ENCODE results near the gene FASN. TPM values are rescaled to one million over a fixed set of nuclear protein-coding genes. Genes with fewer than 3 reads are reported as not detected.

Gene FASN
- 234 and 261 TPM in 2 replicates for total RNA-seq

DNA sequence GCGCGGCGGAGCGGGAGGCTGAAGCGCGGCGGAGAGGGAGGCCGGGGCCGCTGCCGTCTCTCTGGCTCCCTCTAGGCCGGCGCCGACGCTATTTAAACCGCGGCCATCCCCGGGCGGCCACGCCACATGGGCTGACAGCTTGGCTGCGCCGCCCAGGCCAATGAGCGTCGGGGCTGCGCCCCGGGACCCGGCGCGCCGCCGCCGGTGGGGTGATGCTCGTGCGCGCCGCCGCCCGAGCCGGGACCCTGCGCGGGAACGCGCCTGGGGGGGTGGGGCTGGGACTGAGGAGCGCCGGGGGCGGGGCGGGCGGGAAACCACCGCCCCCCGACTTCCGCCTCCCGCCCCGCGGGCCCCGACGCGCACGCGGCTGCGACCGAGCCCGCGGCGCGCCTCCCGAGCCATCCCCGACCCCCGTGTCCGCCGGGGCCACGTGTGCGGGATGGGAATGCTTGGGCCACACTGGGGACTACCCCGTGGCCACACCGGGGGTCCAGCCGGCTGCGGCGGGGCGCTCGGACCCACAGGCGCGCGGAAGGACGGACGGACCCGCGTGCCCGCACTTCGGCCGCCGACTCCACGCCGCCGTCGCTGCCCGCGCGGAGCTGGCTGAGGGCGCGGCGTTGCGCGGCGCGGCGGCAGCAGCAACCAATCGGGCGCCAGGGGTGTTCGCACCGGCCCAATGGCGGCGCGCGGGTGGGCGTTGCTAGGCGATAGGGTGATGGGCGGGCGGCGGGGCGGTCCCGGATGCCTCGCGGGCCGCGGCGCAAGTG, at the start of gene FASN:
Gene FASN (minus strand): TSS at position 68 of the 770 bp plus-strand sequence. CDS start 1,791 bp downstream, outside the sequence.

DNA sequence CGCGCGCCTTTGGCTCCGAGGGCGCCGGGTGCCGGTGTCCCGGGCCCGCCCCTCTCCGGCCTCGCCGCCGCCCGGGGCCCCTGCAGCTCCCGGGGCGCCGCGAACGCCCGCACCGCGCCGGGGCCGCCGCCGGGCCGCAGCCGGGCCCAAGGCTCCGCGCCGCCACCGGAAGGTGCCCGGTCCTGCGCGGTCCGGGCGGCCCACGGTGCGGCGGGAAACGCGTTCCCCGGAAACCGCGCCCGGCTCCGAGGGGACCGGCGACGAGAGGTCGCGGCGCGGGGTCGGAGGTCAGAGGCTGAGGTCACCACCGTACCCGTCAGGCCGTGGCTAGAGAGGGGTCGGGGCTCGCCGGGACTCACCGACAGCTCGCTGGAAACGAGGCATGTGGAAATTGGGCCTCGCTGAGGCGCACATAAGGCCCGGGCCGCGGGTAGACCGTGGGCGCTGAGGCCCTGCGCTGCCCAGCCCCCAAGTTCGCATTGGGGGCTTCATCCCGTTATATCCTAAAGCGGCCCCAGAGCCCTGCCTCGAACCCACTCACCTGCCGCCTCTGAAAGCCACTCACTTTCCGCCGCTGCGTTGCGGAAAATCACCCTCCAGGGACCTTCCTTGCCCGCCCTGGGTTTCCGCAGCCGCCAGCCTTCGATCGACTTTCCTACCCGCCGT, 32.3 kb downstream of the FASN start, which contains the start of gene DUS1L:
Gene DUS1L (minus strand): TSS at position 167 of the 666 bp plus-strand sequence. CDS start 745 bp downstream, outside the sequence.

DNA sequence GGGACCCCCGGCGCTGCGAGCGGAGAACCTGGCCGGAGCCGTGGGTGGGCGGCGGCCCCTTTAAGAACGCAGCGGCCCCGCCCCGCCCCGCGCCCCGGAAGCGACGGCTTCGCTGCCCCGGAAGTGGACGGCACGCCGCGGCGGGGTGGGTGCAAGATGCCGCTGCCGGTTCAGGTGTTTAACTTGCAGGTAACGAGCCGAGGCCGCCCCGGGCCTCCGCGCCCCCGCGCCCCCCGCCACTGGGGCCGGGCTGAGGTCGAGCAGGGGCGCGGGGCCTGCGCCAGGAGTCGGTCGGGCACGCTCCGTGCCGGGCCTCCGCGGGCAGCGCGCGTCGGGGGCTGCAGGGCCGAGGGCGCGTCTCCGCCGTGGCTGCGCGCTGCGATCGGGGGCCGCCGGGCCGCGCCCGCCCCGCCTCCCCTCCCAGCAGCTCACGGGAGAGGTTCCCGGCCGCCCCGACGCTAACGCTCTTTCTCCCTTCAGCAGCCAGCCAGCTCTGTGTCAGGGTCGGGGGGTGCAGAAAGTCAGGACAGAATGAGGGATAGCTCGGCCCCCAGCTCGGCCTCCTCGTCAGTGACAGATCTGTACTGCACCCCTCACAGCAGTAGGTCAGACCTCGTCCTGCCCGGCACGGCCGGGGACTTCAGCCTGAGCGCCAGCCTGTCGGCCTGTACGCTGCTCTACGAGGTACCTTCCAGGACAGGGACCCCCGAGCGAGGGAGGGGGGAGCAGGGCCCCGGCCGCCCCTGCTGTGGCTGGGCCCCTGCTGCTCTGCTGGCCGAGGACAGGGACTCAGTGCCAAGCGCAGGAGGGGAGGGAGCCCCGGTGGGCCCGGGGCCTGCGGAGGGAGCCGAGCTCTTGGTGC, 46.0 kb downstream of the FASN start, which contains the start of the genes GPS1 and RFNG:
Gene GPS1 (plus strand): TSS at position 123 of the 862 bp plus-strand sequence. CDS start 34 bp downstream, at position 157.
Gene RFNG (minus strand): TSS at position 36 of the 862 bp plus-strand sequence. CDS start 45 bp downstream, outside the sequence.

DNA sequence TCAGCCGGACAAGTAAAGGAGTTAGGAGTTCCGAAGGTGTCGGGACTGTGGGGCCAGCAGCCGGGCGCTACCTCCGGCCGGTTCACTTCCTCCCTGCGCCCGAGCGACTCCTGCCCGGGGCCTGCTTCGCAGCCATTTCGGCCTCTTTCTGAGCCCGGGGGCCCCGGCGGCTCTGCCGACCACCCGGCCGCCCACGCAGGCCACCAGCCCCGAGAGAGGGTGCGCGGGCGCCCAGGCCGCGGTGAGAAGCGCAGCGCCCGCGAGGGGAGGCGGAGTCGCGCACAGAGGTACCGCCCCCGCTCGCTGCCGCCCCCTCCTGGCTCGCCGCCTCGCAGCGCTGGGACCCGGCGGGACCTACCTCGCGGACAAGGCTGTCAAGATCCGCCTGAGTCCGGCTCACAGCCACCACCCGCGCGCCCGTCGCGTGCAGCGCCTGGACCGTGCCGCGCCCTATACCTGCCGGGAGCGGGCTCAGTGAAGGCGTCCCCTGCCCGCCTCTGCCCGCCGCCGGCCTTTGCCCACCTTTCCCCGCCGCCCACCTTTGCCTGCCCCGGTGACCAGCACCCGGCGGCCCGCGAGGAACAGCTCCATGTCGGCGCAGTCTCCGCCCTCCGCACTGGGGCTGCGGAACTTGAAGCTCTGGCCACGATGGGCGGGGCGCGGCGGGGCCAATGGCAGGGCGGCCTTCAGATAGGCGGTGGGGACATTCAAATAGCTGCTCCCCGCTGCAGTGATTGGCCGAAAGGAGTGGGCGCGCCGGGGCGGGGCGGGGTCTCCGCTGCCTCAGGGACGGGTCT, 60.7 kb downstream of the FASN start, which contains the start of gene DCXR:
Gene DCXR (minus strand): TSS at position 606 of the 797 bp plus-strand sequence. CDS start 15 bp downstream, at position 591.

DNA sequence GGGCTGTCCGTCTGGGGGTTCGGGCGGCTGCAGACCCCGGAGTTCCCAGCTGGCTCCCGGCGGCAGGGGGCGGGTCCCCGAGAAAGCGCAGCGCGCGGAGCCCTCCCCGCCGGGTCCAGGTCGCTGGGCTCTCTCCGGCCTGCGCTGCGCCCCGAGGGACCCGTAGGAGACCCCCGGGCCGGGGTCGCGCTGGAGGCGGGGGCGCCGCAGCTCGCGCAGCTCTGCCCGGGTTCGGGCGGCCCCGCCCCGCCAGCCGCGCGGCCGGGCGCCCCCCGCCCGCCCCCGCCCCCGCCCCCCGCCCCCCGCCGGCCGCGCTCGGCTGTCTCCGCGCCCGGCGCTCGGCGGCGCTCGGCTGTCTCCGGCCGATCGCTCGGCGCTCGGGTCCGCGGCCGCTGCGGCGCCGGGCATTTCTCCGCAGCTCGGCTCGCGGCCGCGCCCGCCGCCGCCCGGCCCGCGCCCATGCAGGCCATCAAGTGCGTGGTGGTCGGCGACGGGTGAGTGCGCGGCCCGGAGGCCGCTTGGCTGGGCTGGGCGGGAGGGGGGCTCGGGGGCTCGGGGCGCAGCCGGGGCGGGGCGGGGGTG, 66.6 kb downstream of the FASN start, which contains the start of gene RAC3:
Gene RAC3 (plus strand): TSS at position 376 of the 582 bp plus-strand sequence. CDS start 84 bp downstream, at position 460.

Other genes with a start within 250 kb of the FASN start
- 1,482 and 2,745 TPM in 2 replicates for gene P4HB, start 237.7 kb downstream of the FASN start, total RNA-seq
- gene ARHGDIA, start 226.9 kb downstream of the FASN start, total RNA-seq: 159 and 234 TPM in 2 replicates
- gene ALYREF, start 206.7 kb downstream of the FASN start, total RNA-seq: 129 and 334 TPM in 2 replicates
- 228 and 235 TPM in 2 replicates for gene ANAPC11, start 206.5 kb downstream of the FASN start, total RNA-seq
- gene NPB, start 196.0 kb downstream of the FASN start, total RNA-seq: 0.22 and 0.25 TPM in 2 replicates
- 108 TPM in 2 replicates for gene PCYT2, start 186.8 kb downstream of the FASN start, total RNA-seq
- gene SIRT7, start 180.1 kb downstream of the FASN start, total RNA-seq: 32.2 and 36.1 TPM in 2 replicates
- gene MAFG, start 170.5 kb downstream of the FASN start, total RNA-seq: 25.9 and 39.5 TPM in 2 replicates
- gene PYCR1, start 160.9 kb downstream of the FASN start, total RNA-seq: 92.4 and 182 TPM in 2 replicates
- gene MYADML2, start 151.0 kb downstream of the FASN start, total RNA-seq: 0.12 TPM in 1 of 2 replicates, not detected in the other
- under 0.01 TPM in 2 replicates for gene NOTUM, start 137.0 kb downstream of the FASN start, total RNA-seq
- gene ASPSCR1, start 120.6 kb downstream of the FASN start, total RNA-seq: 26.8 and 30.4 TPM in 2 replicates
- 22.2 and 55.8 TPM in 2 replicates for gene CENPX, start 75.4 kb downstream of the FASN start, total RNA-seq
- gene LRRC45, start 74.9 kb downstream of the FASN start, total RNA-seq: 18.6 and 28.7 TPM in 2 replicates
- gene RAC3, start 66.6 kb downstream of the FASN start, total RNA-seq: 7.4 and 9.0 TPM in 2 replicates
- 47.3 and 55.2 TPM in 2 replicates for gene DCXR, start 60.5 kb downstream of the FASN start, total RNA-seq
- 28.7 and 50.9 TPM in 2 replicates for gene RFNG, start 46.4 kb downstream of the FASN start, total RNA-seq
- gene GPS1, start 46.3 kb downstream of the FASN start, total RNA-seq: 99.2 and 137 TPM in 2 replicates
- gene DUS1L, start 32.4 kb downstream of the FASN start, total RNA-seq: 70.9 and 85.4 TPM in 2 replicates
- gene CCDC57, start 114.6 kb upstream of the FASN start, total RNA-seq: 21.7 and 22.1 TPM in 2 replicates
- gene SLC16A3, start 130.8 kb upstream of the FASN start, total RNA-seq: 119 and 123 TPM in 2 replicates
- 57.6 and 59.3 TPM in 2 replicates for gene CSNK1D, start 175.5 kb upstream of the FASN start, total RNA-seq
- gene CD7, start 219.4 kb upstream of the FASN start, total RNA-seq: not detected in 2 replicates
- gene SECTM1, start 235.5 kb upstream of the FASN start, total RNA-seq: 2.9 and 3.9 TPM in 2 replicates

Measured in uterine smooth muscle cell (primary cell).